Calu3 (cell line): ENCODE data around the gene CXCR5. TPM values are rescaled to one million over a fixed set of nuclear protein-coding genes. Genes with fewer than 3 reads are reported as not detected.

Experiments
- BruUV-seq: library from RNA; stranded (reverse); fragments of 400-500 nt; replicated peaks from 2 replicates; lab custom pipeline; 2021; lab: Mats Ljungman, UMichigan
- CTCF ChIA-PET: fragments of 300-600 bp; sonication (Branson Sonifier 250); formaldehyde crosslinking; loops from one replicate; lab custom pipeline; 2022; ENCODE audit warnings: antibody characterized with exemption; lab: Charles Lee
- DNase-seq: peaks from one replicate; pipeline ENCODE4 v3.0.0; 2022
- H3K27ac Mint-ChIP-seq: one replicate; pipeline ENCODE4 v1.8.0; 2022; ENCODE audit warnings: mixed read lengths; ENCODE audit not compliant: unreplicated experiment
- H3K27me3 Mint-ChIP-seq: one replicate; pipeline ENCODE4 v1.8.0; 2022; ENCODE audit warnings: mixed read lengths; ENCODE audit not compliant: unreplicated experiment
- H3K36me3 Mint-ChIP-seq: one replicate; pipeline ENCODE4 v1.8.0; 2022; ENCODE audit warnings: mild to moderate bottlenecking, moderate library complexity, mixed read lengths; ENCODE audit not compliant: insufficient read depth, unreplicated experiment
- H3K4me1 Mint-ChIP-seq: one replicate; pipeline ENCODE4 v1.8.0; 2022; ENCODE audit warnings: mild to moderate bottlenecking, low read depth, mixed read lengths; ENCODE audit not compliant: unreplicated experiment
- H3K4me3 Mint-ChIP-seq: one replicate; pipeline ENCODE4 v1.8.0; 2022; ENCODE audit warnings: mild to moderate bottlenecking, low read depth, moderate library complexity, mixed read lengths; ENCODE audit not compliant: unreplicated experiment
- H3K9me3 Mint-ChIP-seq: one replicate; pipeline ENCODE4 v1.8.0; 2022; ENCODE audit warnings: low read depth, mixed read lengths; ENCODE audit not compliant: unreplicated experiment
- intact Hi-C: fragments of 100-400 bp; cut with micrococcal nuclease; formaldehyde crosslinking; loops from one replicate; pipeline ENCODE4 v1.10.0; 2022; ENCODE audit not compliant: unreplicated experiment
- microRNA-seq: library from miRNA; unstranded; fragments of <30 nt; microRNA quantifications from one replicate; pipeline ENCODE4 v1.2.0, GENCODE V29; 2022
- total RNA-seq: library from RNA; stranded (reverse); gene quantifications from 2 replicates; pipeline ENCODE4 v1.2.3, GENCODE V29; 2022
- TF ChIP-seq, protein P1 (sequence below): fragments of 200-600 bp; IDR thresholded peaks from one replicate; pipeline ENCODE4 v1.8.0; 2022; ENCODE audit warnings: antibody characterized with exemption; ENCODE audit not compliant: unreplicated experiment

CXCR5 gene
- total RNA-seq, 1 experiment from 2014 or later: not detected

DNA sequence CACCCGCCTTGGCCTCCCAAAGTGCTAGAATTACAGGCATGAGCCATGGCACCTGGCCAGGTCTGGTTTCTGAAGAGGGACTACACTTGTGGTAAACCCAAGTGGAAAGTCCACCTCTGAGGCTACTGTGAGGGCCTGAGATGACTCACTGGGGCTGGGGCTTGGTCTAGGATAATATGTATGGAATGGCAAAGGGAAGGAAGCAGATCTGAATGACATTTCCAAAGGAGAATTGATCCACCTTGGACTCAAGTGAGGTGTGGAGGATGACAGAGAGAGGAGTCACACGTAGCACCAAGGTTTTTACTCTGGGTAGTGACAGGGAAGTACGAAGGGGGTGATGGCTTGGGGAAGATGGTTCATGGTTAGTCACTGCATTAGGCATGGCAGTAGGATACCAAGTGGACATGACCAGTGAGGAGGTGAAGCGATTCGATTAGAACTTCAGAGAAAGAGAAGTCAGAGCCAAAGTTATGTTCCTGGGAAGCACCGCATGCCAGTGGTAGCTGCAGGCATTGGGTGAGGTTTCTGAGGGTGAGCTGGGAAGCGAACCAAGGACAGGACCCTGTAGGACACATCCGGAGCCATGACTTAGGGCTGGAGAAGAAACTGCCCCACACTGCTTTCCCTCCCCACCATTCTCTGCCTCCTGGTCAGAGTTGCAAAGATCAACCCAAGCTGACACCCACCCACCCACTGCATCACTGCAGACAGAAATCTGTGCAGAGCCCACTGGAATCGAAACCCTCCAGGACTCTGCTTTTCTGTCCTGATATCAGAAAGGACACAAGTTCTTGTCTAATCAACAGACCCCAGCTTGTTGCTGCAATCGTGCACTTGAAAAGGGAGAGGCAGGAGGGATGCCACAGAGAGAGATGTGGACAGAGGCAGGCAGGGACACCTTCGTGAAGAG lies 55.1 kb downstream of the CXCR5 start:
- peak overlapping the region; percentile 10 for H3K4me3 Mint-ChIP-seq
- intact Hi-C loops: no loop called here
- peak overlapping the region; percentile 83 for H3K27ac Mint-ChIP-seq
- peaks cover 26% of the 10 kb centered on the region for H3K4me1 Mint-ChIP-seq
- H3K36me3 Mint-ChIP-seq: peaks cover 5% of the 10 kb centered on the region
- CTCF ChIA-PET: interaction anchor here (1.1 kb wide), 1 partner anchor 69 kb away, joined by 3 read pairs; no protein-coding TSS in a partner anchor
- TF ChIP-seq, protein P1, sequence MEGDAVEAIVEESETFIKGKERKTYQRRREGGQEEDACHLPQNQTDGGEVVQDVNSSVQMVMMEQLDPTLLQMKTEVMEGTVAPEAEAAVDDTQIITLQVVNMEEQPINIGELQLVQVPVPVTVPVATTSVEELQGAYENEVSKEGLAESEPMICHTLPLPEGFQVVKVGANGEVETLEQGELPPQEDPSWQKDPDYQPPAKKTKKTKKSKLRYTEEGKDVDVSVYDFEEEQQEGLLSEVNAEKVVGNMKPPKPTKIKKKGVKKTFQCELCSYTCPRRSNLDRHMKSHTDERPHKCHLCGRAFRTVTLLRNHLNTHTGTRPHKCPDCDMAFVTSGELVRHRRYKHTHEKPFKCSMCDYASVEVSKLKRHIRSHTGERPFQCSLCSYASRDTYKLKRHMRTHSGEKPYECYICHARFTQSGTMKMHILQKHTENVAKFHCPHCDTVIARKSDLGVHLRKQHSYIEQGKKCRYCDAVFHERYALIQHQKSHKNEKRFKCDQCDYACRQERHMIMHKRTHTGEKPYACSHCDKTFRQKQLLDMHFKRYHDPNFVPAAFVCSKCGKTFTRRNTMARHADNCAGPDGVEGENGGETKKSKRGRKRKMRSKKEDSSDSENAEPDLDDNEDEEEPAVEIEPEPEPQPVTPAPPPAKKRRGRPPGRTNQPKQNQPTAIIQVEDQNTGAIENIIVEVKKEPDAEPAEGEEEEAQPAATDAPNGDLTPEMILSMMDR: no peak
- no peaks in the 10 kb centered on the region for H3K9me3 Mint-ChIP-seq
- peak; percentile 83 for DNase-seq
- BruUV-seq: no TSS peak
- no peaks in the 10 kb centered on the region for H3K27me3 Mint-ChIP-seq

DNA sequence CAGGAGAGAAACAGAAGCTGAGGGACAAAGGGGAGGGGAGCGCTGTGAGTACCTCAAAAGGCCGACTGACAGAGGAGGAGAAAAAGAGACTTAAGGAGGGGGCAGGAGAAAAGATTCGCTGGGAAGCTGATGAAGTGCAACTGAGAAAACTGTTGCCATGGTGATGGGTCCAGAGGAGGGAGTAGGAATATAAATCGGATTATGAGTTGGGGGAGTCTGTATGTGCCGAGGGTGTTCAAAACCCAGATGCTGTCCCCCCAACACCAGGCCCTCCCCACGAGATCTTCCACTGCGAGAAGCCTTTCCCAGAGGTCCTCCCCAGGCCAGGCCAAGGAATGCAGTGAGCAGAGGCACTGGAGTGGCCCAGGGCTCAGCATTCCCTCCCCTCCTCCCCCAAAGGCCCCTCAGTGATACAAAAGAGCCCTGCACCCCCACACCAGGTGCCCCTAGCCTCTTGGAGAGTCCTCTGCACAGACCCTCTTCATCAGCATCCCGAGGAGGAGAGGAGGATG lies 55.8 kb downstream of the CXCR5 start:
- no peak overlapping the region for H3K4me3 Mint-ChIP-seq
- H3K9me3 Mint-ChIP-seq: no peaks in the 10 kb centered on the region
- intact Hi-C loops: no loop called here
- peaks cover 5% of the 10 kb centered on the region for H3K36me3 Mint-ChIP-seq
- H3K4me1 Mint-ChIP-seq: peaks cover 23% of the 10 kb centered on the region
- TF ChIP-seq, protein P1: no peak
- CTCF ChIA-PET: no interaction called here
- no TSS peak for BruUV-seq
- no peaks in the 10 kb centered on the region for H3K27me3 Mint-ChIP-seq
- DNase-seq: no peak
- peak overlapping the region; percentile 83 for H3K27ac Mint-ChIP-seq

DNA sequence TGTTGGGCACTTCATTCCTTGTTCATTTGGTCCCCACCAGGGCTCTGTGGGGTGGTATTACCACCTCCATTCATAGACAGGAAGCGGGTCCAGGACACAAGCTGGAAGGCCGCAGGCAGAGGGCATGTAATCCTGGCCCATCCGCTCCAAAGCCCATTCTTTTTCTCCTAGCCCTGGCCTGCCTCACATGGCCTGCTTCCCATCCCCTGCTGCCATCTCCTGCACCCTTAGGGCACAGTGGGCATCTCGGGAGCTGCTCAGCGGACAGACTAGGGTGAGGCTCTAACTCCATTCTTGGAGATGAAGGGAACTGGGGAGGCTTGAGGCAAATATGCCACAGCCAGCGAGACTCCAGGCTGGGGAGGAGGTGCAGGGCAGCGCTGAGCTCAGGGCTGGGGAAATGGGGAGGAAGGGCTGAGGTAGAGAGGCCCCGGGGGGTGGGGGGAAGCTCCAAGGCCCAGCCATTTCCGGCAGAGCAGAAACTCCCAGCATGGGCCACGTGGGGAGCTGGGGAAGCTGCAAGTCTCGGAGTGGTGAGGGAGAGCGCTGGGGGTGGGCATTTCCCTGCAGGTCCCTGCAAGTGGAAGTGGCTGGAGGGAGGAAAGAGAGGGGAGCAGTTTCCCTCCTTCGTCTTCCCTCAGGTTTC lies 56.4 kb downstream of the CXCR5 start:
- no TSS peak for BruUV-seq
- Mint-ChIP-seq H3K27me3 (no peaks in the 10 kb centered on the region), H3K9me3 (no peaks in the 10 kb centered on the region), H3K27ac (no peak overlapping the region), H3K36me3 (peaks cover 5% of the 10 kb centered on the region), H3K4me3 (no peak overlapping the region), H3K4me1 (peaks cover 23% of the 10 kb centered on the region)
- TF ChIP-seq, protein P1: no peak
- intact Hi-C loops: no loop called here
- DNase-seq: no peak
- CTCF ChIA-PET: interaction anchor here (0.6 kb wide), 1 partner anchor 17 kb away, joined by 5 read pairs; no protein-coding TSS in a partner anchor

DNA sequence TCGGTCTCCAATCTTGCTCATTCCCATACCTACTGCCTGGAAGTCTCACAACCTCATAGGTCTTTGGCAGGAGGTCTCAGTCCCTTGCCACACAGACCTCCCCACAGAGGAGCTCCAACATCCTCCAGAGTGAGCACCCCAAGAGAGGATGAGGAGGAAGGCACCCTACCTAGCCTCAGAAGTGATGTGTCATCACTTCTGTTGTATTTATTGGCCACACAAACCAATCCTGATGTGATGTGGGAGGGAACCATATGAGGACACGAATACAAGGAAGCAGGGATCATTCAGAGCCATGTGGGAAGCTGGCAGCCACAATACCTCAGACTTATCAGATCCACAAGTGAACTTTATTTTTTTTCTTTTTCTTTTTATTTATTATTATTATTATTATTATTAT lies 63.4 kb downstream of the CXCR5 start:
- no peak for DNase-seq
- TF ChIP-seq, protein P1: no peak
- H3K4me1 Mint-ChIP-seq: no peaks in the 10 kb centered on the region
- peaks cover 7% of the 10 kb centered on the region for H3K27me3 Mint-ChIP-seq
- intact Hi-C loops: no loop called here
- H3K9me3 Mint-ChIP-seq: no peaks in the 10 kb centered on the region
- no TSS peak for BruUV-seq
- no peak overlapping the region for H3K4me3 Mint-ChIP-seq
- no peak overlapping the region for H3K27ac Mint-ChIP-seq
- H3K36me3 Mint-ChIP-seq: no peaks in the 10 kb centered on the region
- CTCF ChIA-PET: no interaction called here

Small RNAs within 50 kb of the gene (microRNA-seq; reads per million reads assigned to microRNA genes)
- gene MIR4492: not detected

Other genes starting within 250 kb of the CXCR5 start
- gene TREH, start 204.2 kb upstream of the CXCR5 start, total RNA-seq: 0.21 and 0.49 TPM in 2 replicates
- 82.4 and 84.3 TPM in 2 replicates for gene DDX6, start 92.7 kb upstream of the CXCR5 start, total RNA-seq
- gene BCL9L, start 42.0 kb downstream of the CXCR5 start, total RNA-seq: 57.9 and 68.4 TPM in 2 replicates
- 3.5 and 5.2 TPM in 2 replicates for gene UPK2, start 72.4 kb downstream of the CXCR5 start, total RNA-seq
- not detected in 2 replicates for gene FOXR1, start 87.9 kb downstream of the CXCR5 start, total RNA-seq
- 43.0 and 46.9 TPM in 2 replicates for gene CENATAC, start 114.2 kb downstream of the CXCR5 start, total RNA-seq
- 471 and 510 TPM in 2 replicates for gene RPS25, start 134.5 kb downstream of the CXCR5 start, total RNA-seq
- 42.0 and 43.9 TPM in 2 replicates for gene TRAPPC4, start 134.9 kb downstream of the CXCR5 start, total RNA-seq
- 21.2 and 24.6 TPM in 2 replicates for gene SLC37A4, start 147.0 kb downstream of the CXCR5 start, total RNA-seq
- 180 and 181 TPM in 2 replicates for gene HYOU1, start 173.3 kb downstream of the CXCR5 start, total RNA-seq
- gene VPS11, start 183.9 kb downstream of the CXCR5 start, total RNA-seq: 15.1 and 15.8 TPM in 2 replicates
- 35.2 and 39.6 TPM in 2 replicates for gene HMBS, start 201.0 kb downstream of the CXCR5 start, total RNA-seq
- 46.7 and 47.6 TPM in 2 replicates for gene DPAGT1, start 218.0 kb downstream of the CXCR5 start, total RNA-seq
- 7.8 and 9.5 TPM in 2 replicates for gene C2CD2L, start 223.5 kb downstream of the CXCR5 start, total RNA-seq
- 21.8 and 22.6 TPM in 2 replicates for gene HINFP, start 237.7 kb downstream of the CXCR5 start, total RNA-seq